Epithelial cell of prostate (primary cell): ENCODE measurements around the gene IDH3G.

Experiments used
- DNase-seq: peaks from one replicate; pipeline ENCODE4 v3.0.0-alpha.2; 2011; ENCODE audit warnings: low read depth, low spot score
- H3K27ac ChIP-seq: fragments of 450-650 bp; 2 replicates; pipeline ENCODE4 v1.5.1; 2017; ENCODE audit warnings: mild to moderate bottlenecking

IDH3G gene

DNA sequence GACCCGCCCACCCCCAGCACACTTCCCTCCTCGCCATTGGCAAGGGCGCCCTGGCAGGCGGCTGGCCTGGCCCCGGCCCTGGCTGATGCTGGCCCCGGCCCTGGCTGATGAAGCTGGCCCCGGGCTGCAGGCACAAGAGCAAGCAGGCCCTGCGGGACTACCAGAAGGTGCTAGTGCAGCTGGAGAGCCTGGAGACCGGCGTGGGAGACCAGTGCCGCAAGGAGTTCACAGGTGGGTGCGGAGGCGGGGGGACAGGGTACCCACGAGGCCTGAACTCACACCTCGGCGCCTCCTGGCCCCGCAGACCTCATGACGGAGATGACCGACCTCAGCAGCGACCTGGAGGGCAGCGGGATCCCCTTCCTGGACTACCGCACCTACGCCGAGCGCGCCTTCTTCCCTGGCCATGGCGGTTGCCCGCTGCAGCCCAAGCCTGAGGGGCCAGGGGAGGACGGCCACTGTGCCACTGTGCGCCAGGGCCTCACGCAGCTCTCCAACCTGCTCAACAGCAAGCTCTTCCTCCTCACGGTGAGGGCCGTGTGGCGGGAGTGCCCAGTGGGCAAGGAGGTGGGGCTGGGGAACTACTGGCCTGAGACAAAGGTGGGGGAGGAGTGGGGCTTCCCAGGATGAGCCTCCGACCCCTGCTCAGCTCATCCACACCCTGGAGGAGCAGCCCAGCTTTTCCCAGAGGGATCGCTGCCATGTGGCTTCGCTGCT, 19.4 kb downstream of the IDH3G start:
- H3K27ac ChIP-seq, result no peak overlapping the region
- DNase-seq, result no peak

DNA sequence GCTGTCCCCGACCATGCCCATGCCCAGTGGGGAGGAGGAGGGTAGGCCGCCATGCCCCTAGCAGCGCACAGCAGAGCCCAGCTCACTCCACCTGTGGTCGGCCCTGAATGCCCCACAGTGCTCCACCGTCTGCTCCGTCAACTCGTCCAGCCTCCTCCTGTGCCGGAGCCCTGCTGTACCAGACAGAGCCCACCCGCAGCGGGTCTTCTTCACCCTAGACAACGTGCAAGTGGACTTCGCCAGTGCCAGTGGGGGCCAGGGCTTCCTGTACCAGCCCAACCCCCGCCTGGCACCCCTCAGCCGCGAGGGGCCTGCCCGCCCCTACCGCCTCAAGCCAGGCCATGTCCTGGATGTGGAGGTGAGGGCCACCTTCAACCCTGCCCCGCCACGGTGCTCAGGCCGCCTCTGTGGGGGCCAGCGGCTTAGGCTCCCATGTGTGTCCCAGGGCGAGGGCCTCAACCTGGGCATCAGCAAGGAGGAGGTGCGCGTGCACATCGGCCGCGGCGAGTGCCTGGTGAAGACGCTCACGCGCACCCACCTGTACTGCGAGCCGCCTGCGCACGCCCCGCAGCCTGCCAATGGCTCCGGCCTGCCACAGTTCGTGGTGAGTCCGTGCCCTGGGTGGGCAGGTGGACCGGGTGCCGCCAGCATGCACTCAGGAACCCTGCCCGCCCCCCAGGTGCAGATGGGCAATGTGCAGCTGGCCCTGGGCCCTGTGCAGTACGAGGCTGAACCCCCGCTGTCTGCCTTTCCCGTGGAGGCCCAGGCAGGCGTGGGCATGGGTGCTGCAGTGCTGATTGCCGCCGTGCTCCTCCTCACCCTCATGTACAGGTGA, 20.2 kb downstream of the IDH3G start:
- no peak for DNase-seq
- no peak overlapping the region for H3K27ac ChIP-seq

DNA sequence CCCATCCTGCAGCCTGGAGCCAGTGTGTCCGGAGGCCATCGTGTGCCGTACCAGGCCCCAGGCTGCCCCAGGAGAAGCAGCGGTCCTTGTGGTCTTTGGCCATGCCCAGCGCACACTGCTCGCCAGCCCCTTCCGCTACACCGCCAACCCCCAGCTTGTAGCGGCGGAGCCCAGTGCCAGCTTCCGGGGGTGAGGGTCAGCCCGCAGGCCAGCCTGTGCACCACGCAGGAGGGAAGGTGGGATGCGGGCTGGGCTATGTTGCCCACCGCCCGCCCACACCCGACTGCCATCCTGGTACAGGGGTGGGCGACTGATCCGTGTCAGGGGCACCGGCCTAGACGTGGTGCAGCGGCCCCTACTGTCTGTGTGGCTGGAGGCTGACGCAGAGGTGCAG, 21.0 kb downstream of the IDH3G start:
- no peak overlapping the region for H3K27ac ChIP-seq
- no peak for DNase-seq

DNA sequence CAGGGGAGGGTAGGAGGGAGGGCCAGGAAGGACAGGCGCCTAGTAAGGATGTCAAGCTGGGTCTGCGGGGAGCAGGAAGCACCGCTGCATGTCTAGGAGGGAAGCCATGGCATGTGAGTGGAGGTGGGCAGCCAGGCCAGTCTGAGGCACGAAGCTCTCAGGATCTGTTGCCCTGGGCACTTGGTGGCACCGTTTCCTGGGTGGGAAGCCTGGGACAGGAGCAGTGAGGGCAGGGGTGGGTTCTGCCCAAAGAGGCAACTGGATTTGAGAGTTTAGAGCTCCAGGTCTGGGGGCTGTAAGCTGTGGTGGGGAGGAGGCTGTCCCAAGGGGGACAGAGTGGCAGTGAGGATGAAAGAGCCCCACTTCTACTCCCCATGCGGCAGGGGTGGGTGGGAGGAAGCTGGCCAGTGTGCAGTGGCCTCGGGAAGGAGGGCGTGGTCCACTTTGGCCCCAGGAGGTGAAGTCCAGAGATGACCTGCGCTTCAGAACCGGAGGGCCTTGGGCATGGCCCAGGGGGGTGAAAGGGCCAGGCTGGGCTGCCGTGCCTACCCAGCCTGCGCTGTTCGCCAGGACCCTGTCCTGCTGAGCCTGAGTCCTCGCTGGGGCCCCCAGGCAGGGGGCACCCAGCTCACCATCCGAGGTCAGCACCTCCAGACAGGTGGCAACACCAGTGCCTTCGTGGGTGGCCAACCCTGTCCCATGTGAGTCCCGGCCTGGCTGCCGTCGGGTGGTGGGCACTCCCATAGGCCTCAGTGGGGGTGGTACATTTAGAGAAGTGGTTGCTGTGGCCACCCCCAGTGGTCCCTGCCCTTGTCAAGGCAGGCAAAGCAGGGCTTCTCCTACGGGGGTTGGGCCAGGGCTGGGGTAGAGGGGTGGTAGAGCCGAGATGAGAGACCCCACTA, 21.6 kb downstream of the IDH3G start:
- no peak overlapping the region for H3K27ac ChIP-seq
- no peak for DNase-seq

DNA sequence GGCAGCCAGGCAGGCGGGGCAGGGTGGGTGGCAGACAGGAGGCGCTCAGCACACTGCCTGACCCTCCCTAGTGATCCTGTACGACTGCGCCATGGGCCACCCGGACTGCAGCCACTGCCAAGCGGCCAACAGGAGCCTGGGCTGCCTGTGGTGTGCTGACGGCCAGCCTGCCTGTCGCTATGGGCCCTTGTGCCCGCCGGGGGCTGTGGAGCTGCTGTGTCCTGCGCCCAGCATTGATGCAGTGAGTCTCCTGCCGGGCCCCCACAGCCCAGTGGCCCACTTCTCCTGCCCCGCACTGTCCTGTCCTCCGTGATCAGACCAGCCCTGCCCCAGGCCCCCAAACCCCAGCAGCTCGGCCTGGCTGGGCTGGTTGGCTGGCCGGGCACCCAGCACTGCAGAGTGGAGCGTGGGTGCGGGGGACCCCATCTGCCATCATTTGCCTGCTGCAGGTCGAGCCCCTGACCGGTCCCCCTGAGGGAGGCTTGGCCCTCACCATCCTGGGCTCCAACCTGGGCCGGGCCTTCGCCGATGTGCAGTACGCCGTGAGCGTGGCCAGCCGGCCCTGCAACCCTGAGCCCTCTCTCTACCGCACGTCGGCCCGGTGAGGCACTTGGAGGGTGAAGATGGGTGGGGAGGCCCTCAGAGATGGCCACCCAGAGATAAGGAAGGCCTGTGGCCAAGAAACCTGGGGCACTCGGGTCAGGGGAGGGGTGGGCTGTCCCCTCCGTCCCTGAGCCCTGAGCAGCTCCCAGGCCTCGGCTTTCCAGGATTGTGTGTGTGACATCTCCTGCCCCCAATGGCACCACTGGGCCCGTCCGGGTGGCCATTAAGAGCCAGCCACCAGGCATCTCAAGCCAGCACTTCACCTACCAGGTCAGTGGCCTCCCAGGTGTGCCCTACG, 22.5 kb downstream of the IDH3G start:
- DNase-seq, result no peak
- H3K27ac ChIP-seq, result no peak overlapping the region

DNA sequence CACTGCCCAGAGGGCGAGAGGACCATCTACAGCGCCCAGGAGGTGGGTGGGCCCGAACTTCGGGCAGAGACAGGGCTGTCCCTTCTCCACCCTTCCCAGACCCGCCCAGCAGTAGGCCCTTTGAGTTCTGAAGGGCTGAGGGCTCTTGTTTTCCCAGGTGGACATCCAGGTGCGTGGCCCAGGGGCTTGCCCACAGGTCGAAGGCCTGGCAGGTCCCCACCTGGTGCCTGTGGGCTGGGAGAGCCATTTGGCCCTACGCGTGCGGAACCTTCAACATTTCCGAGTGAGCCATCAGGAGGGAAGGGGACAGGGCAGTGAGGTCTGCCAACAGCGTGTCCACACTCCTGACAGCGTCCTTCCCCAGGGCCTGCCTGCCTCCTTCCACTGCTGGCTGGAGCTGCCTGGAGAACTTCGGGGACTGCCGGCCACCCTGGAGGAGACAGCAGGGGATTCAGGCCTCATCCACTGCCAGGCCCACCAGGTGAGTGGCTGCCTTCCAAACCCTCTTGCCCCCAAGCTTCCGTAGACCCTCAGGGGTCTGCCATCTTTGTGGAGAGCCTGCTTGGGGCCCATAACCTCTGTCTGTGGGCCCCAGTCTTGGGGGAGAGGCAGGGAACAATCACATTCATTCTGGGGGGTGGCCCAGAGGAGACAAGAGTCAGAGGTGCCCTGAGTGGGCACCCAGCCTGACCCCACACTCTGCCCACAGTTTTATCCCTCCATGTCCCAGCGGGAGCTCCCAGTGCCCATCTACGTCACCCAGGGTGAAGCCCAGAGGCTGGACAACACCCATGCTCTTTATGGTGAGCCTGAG, 23.4 kb downstream of the IDH3G start:
- DNase-seq, result no peak
- H3K27ac ChIP-seq, result no peak overlapping the region

DNA sequence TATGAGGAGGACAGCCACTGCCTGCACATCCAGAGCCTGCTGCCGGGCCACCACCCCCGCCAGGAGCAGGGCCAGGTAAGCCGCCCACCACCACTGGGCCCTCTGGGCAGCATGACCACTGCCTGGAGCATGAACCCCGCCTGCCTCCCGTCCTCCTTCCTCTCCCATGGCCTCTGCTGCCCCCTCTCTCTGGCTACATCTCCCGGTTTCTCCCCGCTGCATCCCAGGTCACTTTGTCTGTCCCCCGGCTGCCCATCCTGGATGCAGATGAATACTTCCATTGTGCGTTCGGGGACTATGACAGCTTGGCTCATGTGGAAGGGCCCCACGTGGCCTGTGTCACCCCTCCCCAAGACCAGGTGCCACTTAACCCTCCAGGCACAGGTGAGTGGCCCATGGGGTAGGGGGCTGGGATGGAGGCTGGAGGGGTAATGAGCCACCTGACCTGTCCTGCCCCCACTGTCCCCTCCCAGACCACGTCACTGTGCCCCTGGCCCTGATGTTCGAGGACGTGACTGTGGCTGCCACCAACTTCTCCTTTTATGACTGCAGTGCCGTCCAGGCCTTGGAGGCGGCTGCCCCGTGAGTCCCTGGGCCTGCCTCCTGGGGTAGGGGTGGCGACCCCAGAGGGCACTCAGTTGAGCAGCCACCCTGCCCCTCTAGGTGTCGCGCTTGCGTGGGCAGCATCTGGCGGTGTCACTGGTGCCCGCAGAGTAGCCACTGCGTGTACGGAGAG, 24.1 kb downstream of the IDH3G start:
- DNase-seq, result no peak
- H3K27ac ChIP-seq, result no peak overlapping the region

DNA sequence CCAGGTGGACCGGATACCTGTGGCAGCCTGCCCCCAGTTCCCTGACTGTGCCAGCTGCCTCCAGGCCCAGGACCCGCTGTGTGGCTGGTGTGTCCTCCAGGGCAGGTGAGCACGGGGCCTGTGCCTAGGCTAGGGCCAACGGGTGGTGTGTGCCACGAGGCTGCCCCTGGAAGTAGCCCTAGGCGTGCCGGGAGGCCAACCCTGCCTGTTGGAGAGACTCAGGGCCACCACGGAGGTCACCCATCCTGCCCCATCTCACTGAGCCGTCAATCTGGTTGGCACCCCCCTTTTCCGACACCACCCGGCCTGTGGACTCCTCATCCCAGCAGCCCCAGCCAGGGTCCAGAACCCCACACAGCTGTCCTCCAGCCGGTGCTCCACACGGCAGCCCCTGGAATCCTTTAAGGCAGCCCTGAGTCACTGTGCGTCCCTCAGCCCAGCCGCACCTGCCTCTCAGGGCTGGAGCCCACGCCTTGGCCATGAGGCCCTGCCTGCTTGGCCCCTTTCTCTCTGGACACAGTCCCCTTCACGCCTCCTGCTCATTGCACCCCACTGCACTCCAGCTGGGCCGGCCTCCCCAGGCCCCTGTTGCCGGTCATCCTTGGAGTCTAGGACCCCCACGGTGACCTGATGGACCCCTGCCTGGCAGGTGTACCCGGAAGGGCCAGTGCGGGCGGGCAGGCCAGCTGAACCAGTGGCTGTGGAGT, 24.9 kb downstream of the IDH3G start:
- H3K27ac ChIP-seq, result no peak overlapping the region
- DNase-seq, result no peak

DNA sequence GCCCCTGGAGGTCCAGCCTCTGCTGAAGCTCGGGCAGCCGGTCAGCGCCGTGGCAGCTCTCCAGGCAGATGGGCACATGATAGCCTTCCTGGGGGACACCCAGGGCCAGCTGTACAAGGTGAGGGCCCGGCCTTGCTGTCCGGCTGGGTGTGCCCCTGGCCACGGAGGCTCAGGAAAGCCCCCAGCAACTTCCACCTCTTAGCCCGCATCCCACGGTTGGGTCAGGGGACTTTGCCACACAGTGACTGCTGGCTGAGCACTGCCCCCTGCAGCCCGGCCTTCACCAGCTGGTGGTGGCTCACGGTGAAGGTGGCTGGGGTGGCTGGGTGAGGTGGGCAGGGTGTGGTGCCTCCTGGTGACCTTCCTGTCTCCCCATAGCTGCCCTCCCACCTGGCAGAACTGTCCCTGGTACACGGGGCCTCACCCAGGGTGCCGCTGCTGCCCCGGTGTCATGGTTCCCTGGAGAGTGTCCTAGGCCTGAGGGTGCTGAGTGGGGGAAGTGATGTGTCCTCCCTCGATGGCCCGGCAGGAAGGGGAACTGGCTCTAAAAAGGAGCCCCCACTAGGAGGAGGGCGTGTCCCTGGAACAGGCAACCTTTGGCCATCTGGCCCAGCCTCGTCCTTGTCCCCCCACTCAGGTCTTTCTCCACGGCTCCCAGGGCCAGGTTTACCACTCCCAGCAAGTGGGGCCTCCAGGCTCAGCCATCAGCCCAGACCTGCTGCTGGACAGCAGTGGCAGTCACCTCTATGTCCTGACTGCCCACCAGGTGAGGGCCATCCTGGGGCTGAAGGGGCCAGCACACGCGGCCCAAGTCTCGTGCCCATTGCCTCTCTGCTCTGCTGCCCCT, 25.6 kb downstream of the IDH3G start:
- DNase-seq, result no peak
- H3K27ac ChIP-seq, result no peak overlapping the region

DNA sequence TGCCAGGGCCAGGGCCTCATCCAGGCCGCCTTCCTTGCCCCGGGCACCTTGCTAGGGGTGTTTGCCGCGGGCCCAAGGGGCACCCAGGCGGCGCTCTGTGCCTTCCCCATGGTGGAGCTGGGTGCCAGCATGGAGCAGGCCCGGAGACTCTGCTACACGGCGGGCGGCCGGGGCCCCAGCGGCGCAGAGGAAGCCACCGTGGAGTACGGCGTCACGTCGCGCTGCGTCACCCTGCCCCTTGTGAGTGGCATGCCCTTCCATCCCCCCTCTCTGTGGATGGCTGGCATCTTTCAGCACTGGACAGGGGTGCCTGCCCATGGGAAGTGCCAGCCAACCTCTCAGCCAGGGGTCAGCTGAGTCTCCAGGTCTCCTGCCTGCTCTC, 26.5 kb downstream of the IDH3G start:
- no peak for DNase-seq
- H3K27ac ChIP-seq, result no peak overlapping the region

DNA sequence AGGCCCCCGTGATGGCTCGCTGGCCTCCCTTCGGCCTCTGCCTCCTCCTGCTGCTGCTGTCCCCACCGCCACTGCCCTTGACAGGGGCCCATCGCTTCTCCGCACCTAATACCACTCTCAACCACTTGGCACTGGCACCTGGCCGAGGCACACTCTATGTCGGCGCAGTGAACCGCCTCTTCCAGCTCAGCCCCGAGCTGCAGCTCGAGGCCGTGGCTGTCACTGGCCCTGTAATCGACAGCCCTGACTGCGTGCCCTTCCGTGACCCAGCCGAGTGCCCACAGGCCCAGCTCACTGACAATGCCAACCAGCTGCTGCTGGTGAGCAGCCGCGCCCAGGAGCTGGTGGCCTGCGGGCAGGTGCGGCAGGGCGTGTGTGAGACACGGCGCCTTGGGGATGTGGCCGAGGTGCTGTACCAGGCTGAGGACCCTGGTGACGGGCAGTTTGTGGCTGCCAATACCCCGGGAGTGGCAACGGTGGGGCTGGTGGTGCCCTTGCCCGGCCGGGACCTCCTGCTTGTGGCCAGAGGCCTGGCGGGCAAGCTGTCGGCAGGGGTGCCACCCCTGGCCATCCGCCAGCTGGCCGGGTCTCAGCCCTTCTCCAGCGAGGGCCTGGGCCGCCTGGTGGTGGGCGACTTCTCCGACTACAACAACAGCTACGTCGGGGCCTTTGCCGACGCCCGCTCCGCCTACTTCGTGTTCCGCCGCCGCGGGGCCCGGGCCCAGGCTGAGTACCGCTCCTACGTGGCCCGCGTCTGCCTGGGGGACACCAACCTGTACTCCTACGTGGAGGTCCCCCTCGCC, 27.1 kb downstream of the IDH3G start:
- no peak overlapping the region for H3K27ac ChIP-seq
- no peak for DNase-seq

DNA sequence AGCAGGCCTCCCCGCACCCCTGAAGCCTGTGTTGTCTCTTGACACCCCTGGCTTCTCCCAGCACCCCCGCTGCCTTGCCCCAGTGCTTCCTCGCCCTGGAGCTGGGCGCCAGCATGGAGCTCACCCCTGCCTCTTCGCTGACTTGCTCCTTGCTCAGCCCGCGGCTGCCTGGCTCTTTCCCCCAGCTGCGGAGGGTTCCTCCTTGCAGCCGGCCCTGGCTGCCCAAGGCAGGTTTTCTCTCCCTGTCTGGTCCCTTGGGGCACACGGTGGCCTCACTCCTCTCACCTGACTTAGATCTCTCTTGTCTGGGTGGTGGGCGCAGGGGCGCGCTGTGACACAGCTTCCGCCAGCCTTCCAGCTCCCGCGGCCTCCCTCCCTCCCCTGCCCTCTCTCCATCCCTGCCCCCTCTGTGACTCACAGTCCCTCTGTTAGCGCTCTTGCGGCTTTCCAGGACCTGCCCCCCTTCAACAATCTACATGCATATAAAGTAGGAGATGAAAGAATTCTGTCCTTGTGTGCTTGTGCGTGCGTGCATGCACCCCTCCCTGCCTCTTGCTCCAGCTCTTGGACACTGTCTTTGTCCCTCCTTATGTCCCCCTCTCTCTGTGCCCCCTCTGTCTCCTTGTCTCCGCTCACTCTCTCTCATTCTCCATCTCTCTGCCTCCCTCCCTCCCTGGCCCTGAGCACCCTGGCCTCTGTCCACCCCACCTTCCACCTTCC, 27.9 kb downstream of the IDH3G start:
- H3K27ac ChIP-seq, result peak overlapping the region; percentile 47
- no peak for DNase-seq

DNA sequence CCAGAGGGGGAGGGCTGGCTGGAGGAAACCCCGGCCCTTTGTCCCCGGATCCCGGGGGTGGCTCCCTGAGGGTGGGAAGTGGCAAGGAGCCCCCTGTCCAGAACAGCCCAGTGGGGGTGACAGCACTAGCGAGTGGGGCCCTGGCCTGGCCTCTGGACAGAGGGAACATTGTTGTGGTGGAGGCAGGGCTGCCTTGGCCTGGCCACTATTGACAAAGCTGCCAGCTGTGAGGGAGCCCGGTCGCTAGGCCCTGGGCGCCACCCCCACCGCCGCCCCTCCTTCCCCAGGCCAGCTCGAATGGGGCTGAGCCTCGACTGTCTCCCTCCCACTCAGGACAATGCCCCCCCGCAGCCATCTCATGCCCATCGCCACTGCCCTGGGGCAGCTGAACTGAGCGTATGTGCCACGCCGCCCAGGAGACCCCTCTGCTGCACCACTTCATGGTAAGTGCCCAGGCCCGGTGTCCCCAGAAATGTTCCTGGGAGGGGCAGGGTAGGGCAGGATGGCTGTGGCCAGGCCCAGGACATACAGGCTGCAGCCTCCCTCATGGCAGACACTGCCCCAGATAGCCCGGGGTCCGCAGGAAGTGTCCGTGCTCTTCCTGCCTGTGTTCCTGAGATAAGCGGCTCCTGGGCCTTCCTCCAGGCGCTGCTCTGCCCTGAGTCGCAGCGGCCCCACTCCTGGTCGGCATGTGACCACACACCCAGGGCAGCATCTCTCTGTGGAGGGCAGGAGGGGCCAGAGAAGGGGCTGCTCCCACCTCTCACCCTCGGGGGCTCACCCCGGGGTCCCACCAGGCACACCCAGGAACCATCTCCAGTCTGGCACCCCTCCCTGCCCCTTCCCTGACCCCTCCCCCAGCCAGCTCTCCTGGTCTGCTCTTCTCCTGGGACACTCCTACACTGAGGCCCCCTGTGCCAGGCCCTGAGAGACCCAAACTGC, 28.8 kb downstream of the IDH3G start:
- no peak for DNase-seq

DNA sequence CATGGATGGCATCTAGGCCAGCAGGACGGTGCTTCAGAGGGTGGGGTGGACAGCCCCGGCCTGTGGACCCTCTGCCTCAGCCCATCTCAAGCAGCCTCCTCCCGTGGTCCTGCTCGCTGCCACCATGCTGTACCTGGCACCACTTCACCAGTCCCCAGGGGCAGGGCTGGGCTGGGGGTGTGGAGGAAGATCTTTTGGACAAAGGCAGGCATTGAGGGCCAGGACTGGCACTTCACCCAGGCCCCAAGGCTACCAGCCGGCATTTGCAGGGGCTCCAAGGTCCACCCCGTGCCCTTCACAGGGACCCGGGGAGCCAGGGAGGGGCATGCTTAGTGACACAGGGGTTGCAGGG, 29.4 kb downstream of the IDH3G start:
- no peak overlapping the region for H3K27ac ChIP-seq
- no peak for DNase-seq

More for the DNA sequence above, 28.8 kb downstream of the IDH3G start:
- peak overlapping the region; percentile 47 for H3K27ac ChIP-seq
